GM23338 (cell line): ENCODE data around the gene CDK18.

Experiments used
- CTCF ChIP-seq, 2 experiments: fragments of 200-600 bp in 1 of 2; sonication (generic) in 1 of 2; conservative IDR thresholded peaks; 2 replicates each; pipeline versions ENCODE4 v1.5.1 to v1.6.1; 2016 to 2017; ENCODE audit warnings: antibody characterized with exemption in 2 of 2, low read depth in 2 of 2, mild to moderate bottlenecking in 2 of 2, moderate library complexity in 1 of 2
- EZH2 ChIP-seq: fragments of 200-600 bp; sonication (generic); IDR thresholded peaks from one replicate; pipeline ENCODE4 v1.8.0; 2017; ENCODE audit warnings: antibody characterized with exemption, mild to moderate bottlenecking, low read depth; ENCODE audit not compliant: unreplicated experiment
- POLR2AphosphoS5 ChIP-seq: IDR thresholded peaks from 2 replicates; pipeline ENCODE4 v1.6.1; 2016; ENCODE audit warnings: antibody characterized with exemption, low read depth
- REST ChIP-seq: IDR thresholded peaks from one replicate; pipeline ENCODE4 v1.6.1; 2018; ENCODE audit warnings: antibody characterized with exemption; ENCODE audit not compliant: unreplicated experiment

- TF ChIP-seq CTCF (conservative IDR thresholded peaks at IDR 0.05; ENCODE audit: low read depth in 2 of 2) (no peak), POLR2AphosphoS5 (no peak), EZH2 (no peak), REST (no peak)
Measured at GRCh38 chr1:205521686-205522085, 17.2 kb downstream of the CDK18 start.
